ENCODE results near the gene MTUS2.

DNA sequence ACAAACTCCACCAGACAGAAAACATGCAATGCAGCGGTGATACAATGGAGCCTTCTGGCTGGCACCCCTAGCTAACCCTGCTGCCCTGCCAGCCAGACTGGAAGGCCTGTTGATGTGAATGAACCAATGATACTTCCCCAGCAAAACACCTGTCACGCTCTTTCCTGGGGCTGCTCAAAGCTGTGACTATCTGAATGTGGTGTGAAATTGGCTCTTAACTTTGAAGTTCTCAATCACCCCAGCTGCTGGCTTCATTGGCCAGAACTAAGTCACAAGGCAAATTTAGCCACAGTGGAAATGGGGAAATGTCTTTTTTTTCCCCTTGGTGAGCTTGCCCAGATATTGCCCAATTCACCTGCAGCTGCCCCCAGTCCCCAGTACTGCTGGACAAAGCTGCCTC is 628.0 kb downstream of the MTUS2 start:
- TF ChIP-seq, protein P1, sequence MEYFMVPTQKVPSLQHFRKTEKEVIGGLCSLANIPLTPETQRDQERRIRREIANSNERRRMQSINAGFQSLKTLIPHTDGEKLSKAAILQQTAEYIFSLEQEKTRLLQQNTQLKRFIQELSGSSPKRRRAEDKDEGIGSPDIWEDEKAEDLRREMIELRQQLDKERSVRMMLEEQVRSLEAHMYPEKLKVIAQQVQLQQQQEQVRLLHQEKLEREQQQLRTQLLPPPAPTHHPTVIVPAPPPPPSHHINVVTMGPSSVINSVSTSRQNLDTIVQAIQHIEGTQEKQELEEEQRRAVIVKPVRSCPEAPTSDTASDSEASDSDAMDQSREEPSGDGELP (CRISPR knock-in tag; IDR thresholded peaks at IDR 0.05; ENCODE audit: borderline replicate concordance), result no peak
- TF ChIP-seq, protein P2, sequence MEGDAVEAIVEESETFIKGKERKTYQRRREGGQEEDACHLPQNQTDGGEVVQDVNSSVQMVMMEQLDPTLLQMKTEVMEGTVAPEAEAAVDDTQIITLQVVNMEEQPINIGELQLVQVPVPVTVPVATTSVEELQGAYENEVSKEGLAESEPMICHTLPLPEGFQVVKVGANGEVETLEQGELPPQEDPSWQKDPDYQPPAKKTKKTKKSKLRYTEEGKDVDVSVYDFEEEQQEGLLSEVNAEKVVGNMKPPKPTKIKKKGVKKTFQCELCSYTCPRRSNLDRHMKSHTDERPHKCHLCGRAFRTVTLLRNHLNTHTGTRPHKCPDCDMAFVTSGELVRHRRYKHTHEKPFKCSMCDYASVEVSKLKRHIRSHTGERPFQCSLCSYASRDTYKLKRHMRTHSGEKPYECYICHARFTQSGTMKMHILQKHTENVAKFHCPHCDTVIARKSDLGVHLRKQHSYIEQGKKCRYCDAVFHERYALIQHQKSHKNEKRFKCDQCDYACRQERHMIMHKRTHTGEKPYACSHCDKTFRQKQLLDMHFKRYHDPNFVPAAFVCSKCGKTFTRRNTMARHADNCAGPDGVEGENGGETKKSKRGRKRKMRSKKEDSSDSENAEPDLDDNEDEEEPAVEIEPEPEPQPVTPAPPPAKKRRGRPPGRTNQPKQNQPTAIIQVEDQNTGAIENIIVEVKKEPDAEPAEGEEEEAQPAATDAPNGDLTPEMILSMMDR (IDR thresholded peaks at IDR 0.05 in 2 of 3, conservative IDR thresholded peaks at IDR 0.05 in 1 of 3; ENCODE audit: insufficient read depth in 2 of 3, low read depth in 1 of 3, low read length in 3 of 3), result no peak
- TF ChIP-seq GTF2A2 (tag; IDR thresholded peaks at IDR 0.05) (no peak), SMARCC2 (IDR thresholded peaks at IDR 0.05; ENCODE audit: low read depth) (no peak), PCBP2 (IDR thresholded peaks at IDR 0.05; ENCODE audit: low read depth, low read length, poor library complexity, severe bottlenecking) (no peak), CBFA2T3 (IDR thresholded peaks at IDR 0.05) (no peak), ZNF79 (CRISPR knock-in tag; IDR thresholded peaks at IDR 0.05; ENCODE audit: low read depth) (no peak), EGR1 (conservative IDR thresholded peaks at IDR 0.05) (no peak), LEF1 (IDR thresholded peaks at IDR 0.05) (no peak), CREM (IDR thresholded peaks at IDR 0.05; ENCODE audit: low read depth) (no peak)
- TF ChIP-seq, protein P3, sequence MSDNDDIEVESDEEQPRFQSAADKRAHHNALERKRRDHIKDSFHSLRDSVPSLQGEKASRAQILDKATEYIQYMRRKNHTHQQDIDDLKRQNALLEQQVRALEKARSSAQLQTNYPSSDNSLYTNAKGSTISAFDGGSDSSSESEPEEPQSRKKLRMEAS (CRISPR knock-in tag; IDR thresholded peaks at IDR 0.05), result no peak
- TF ChIP-seq, protein P4, sequence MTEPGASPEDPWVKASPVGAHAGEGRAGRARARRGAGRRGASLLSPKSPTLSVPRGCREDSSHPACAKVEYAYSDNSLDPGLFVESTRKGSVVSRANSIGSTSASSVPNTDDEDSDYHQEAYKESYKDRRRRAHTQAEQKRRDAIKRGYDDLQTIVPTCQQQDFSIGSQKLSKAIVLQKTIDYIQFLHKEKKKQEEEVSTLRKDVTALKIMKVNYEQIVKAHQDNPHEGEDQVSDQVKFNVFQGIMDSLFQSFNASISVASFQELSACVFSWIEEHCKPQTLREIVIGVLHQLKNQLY (CRISPR knock-in tag; conservative IDR thresholded peaks at IDR 0.05), result no peak
- TF ChIP-seq, protein P5, sequence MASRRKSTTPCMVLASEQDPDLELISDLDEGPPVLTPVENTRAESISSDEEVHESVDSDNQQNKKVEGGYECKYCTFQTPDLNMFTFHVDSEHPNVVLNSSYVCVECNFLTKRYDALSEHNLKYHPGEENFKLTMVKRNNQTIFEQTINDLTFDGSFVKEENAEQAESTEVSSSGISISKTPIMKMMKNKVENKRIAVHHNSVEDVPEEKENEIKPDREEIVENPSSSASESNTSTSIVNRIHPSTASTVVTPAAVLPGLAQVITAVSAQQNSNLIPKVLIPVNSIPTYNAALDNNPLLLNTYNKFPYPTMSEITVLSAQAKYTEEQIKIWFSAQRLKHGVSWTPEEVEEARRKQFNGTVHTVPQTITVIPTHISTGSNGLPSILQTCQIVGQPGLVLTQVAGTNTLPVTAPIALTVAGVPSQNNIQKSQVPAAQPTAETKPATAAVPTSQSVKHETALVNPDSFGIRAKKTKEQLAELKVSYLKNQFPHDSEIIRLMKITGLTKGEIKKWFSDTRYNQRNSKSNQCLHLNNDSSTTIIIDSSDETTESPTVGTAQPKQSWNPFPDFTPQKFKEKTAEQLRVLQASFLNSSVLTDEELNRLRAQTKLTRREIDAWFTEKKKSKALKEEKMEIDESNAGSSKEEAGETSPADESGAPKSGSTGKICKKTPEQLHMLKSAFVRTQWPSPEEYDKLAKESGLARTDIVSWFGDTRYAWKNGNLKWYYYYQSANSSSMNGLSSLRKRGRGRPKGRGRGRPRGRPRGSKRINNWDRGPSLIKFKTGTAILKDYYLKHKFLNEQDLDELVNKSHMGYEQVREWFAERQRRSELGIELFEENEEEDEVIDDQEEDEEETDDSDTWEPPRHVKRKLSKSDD (conservative IDR thresholded peaks at IDR 0.05; ENCODE audit: low read length), result no peak

Data from K562 (cell line).